Measurements from ENCODE around the gene PLEKHM2.

Gene PLEKHM2

DNA sequence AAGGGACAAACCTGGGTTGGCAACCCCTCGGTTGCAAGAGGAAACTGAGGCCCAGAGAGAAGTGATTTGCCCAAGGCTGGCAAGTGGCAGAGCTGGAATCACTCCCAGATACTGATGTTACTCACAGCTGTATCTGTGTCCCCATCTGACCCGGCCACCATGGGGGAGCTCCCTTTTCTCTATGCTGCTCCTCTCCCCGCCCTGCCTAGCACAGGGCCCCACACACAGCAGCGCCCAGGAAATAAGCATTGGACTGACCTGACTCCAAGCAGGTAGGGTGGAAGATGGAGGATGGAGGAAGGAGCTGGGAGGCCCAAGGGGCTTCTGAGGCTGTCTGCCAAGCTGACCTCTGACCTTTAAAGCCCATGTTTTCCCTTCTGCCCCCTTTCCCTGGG lies 71.5 kb downstream of the PLEKHM2 start:
- no peak for DNase-seq
- peaks cover 15% of the 10 kb centered on the region for H3K27me3 Mint-ChIP-seq (ENCODE audit: low read depth, poor library complexity)
- TF ChIP-seq, protein P1, sequence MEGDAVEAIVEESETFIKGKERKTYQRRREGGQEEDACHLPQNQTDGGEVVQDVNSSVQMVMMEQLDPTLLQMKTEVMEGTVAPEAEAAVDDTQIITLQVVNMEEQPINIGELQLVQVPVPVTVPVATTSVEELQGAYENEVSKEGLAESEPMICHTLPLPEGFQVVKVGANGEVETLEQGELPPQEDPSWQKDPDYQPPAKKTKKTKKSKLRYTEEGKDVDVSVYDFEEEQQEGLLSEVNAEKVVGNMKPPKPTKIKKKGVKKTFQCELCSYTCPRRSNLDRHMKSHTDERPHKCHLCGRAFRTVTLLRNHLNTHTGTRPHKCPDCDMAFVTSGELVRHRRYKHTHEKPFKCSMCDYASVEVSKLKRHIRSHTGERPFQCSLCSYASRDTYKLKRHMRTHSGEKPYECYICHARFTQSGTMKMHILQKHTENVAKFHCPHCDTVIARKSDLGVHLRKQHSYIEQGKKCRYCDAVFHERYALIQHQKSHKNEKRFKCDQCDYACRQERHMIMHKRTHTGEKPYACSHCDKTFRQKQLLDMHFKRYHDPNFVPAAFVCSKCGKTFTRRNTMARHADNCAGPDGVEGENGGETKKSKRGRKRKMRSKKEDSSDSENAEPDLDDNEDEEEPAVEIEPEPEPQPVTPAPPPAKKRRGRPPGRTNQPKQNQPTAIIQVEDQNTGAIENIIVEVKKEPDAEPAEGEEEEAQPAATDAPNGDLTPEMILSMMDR (IDR thresholded peaks at IDR 0.05), result no peak
- H3K36me3 Mint-ChIP-seq (ENCODE audit: low read depth), result no peaks in the 10 kb centered on the region
- H3K4me1 Mint-ChIP-seq, result peaks cover 51% of the 10 kb centered on the region
- no peak overlapping the region for H3K27ac Mint-ChIP-seq
- no peaks in the 10 kb centered on the region for H3K9me3 Mint-ChIP-seq
- no peak overlapping the region for H3K4me3 Mint-ChIP-seq

DNA sequence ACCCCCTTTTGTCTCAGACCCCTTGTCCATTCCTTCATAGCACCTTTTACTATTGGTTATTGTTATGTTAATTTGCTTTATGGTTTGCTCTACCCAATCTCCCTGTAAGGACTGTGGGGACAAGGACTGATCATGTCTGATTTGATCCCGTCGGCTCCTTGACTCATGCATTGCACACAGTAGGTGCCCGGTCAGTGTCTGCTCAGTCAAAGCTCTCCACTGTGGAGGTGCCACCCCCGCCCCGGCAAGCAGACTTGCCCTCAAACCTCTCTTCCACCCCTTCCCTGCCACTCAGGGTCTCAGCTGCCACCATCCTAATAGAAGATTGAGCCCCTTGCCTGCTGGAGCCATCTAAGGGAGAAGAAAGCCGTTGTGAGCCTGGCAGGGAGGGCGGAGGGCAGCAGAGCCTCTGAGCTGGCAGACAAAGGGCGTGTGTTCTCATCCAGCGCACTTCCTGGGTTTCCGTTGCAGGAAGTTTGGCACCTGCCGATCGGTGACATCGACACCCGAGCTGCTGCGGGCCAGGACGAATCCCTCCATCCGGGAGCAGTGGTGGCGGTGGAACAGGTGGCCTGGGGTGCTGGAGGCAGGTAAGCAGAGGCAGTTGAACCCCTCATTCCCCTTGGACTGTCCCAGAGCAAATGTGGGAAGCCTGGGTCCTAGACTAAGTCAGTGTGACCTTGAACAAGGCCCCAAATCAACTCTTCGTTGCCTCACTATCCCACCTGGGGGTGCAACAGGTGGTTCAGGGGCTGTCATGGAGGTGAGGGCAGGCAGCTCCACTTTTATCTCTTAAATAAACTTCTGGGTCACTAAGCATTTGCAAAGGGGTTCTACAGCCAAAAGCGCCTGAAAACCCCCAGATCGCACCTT lies 72.3 kb downstream of the PLEKHM2 start:
- TF ChIP-seq, protein P1 (IDR thresholded peaks at IDR 0.05), result no peak
- H3K4me1 Mint-ChIP-seq, result peaks cover 51% of the 10 kb centered on the region
- H3K4me3 Mint-ChIP-seq, result no peak overlapping the region
- DNase-seq, result no peak
- H3K9me3 Mint-ChIP-seq, result no peaks in the 10 kb centered on the region
- no peak overlapping the region for H3K27ac Mint-ChIP-seq
- peaks cover under 1% of the 10 kb centered on the region for H3K36me3 Mint-ChIP-seq (ENCODE audit: low read depth)
- peaks cover 14% of the 10 kb centered on the region for H3K27me3 Mint-ChIP-seq (ENCODE audit: low read depth, poor library complexity)

DNA sequence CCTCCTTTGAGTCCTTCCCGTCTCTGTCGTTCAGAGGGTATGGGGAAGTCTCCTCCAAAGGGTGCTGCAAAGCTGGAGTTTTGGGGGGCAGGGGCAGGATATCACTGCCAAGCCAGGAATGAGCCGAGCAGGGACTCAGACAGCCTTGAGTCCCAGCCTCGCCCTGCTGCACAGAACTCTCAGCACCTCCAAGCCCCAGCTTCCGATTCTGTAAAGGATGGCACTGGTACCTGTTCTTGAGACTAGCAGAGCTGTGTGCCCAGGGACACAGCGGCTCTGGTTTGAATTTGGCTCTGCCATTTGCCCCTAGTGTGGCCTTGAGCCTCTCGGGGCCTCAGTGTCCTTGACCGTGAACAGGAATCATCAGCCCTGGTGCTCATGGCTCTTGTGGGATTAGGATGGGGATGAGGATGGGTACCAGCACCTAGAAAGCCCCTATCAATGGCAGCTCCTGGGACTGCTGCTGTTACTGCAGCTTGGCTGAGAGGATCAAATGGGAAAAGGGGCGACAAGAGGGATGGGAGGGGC lies 73.0 kb downstream of the PLEKHM2 start:
- Mint-ChIP-seq H3K27me3 (ENCODE audit: low read depth, poor library complexity) (peaks cover 14% of the 10 kb centered on the region), H3K36me3 (ENCODE audit: low read depth) (peaks cover 4% of the 10 kb centered on the region), H3K4me1 (peaks cover 52% of the 10 kb centered on the region), H3K9me3 (no peaks in the 10 kb centered on the region), H3K4me3 (peak overlapping the region; percentile 68), H3K27ac (no peak overlapping the region)
- TF ChIP-seq, protein P1 (IDR thresholded peaks at IDR 0.05), result no peak
- DNase-seq, result no peak

DNA sequence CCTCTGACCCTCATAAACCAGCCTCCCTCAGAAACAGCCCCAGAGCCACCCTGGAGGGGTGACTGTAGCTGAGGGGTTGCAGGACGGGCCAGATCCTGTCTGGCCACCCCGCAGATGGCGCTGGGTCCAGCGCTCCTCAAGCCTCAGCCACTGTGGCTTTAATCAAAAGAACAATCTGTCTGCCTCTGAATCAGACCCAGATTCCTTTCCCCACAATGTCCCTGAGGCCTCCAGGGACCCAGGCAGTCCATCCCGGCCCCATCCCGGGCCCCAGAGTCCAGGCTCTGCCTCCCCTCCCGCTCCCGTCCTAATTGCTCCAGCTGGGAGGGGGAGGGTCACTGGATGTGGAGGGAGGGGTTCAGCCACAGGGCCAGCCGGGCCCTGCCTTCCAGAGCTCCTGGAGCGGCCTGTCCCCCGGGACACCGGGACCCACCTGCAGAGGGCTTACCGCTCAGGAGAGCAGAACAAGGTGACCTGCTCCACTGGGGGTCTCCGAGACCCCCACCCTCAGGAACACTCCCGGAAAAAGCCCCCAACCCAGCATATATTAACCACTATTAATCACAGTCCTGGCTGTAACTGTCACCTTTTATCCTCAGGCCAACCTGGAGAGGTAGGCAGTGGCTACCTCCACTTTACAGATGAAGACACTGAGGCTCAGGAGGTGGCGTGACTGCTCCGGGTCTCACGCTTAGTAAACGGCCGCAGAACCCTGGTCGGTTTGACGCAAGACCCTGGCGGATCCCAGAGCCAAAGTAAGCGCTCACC lies 73.6 kb downstream of the PLEKHM2 start:
- DNase-seq, result peak; percentile 53
- Mint-ChIP-seq H3K36me3 (ENCODE audit: low read depth) (peaks cover 8% of the 10 kb centered on the region), H3K27ac (no peak overlapping the region), H3K4me1 (peaks cover 57% of the 10 kb centered on the region), H3K27me3 (ENCODE audit: low read depth, poor library complexity) (peaks cover 11% of the 10 kb centered on the region), H3K9me3 (no peaks in the 10 kb centered on the region), H3K4me3 (peak overlapping the region; percentile 79)
- TF ChIP-seq, protein P1 (IDR thresholded peaks at IDR 0.05), result no peak

DNA sequence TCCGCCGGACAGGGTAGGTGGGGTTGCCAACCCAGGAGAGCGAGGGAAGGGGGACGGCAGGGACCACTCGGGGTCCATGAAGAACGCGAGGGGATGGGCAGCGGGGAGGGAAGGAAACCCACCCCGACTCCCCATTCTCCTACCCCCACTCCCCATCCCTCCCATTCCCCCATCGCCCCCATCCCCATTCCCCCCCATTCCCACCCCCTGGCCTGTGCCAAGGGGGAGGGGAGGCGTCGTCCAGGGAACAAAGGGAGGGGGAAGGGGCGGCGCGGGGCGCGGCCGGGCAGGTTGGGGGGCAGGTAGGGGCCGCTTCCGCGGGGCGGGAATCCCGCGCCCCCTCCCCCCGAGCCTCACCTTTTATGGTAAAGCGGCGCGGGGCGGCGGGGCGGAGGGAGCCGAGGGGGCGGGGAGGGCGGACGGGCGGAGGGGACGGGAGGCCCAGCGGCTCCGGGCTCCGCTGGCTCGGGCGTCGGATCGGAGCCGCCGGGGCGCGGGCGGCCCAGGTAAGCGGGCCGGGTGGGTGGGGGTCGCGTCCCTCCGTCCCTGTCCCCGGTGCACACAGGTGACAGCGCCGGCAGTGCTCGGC lies 74.3 kb downstream of the PLEKHM2 start, which contains the start of gene FBLIM1:
FBLIM1 (plus strand) TSS at position 453 of the 589 bp plus-strand sequence. CDS start 6,189 bp downstream, outside the sequence.
- DNase-seq, result peak; percentile 66
- H3K4me1 Mint-ChIP-seq, result peaks cover 56% of the 10 kb centered on the region
- TF ChIP-seq, protein P1 (IDR thresholded peaks at IDR 0.05), result no peak
- H3K9me3 Mint-ChIP-seq, result no peaks in the 10 kb centered on the region
- peaks cover 11% of the 10 kb centered on the region for H3K27me3 Mint-ChIP-seq (ENCODE audit: low read depth, poor library complexity)
- H3K4me3 Mint-ChIP-seq, result peak within 1 kb of the TSS; percentile 86
- H3K27ac Mint-ChIP-seq, result peak within 1 kb of the TSS; percentile 85
- H3K36me3 Mint-ChIP-seq (ENCODE audit: low read depth), result peaks cover 9% of the 10 kb centered on the region
